Stimulated activated naive CD8-positive, alpha-beta T cell treated with anti-CD3 and anti-CD28 coated beads, Interleukin-15, amount 100 ng/mL, for 72 hours (primary cell): ENCODE data around the gene GRIK1.

Experiments used
- ATAC-seq: fragments of 150-1000 bp; cut with Tn5 transposase; 2 replicates; pipeline ENCODE4 v1.10.0; 2021; ENCODE audit warnings: mild to moderate bottlenecking, moderate library complexity
- DNase-seq, 2 donors: peaks; one replicate each; pipeline ENCODE4 v3.0.0; 2021 to 2022
- H3K27ac Mint-ChIP-seq, 2 donors: one replicate each; pipeline ENCODE4 v1.8.0; 2022; ENCODE audit warnings: mild to moderate bottlenecking in 2 of 2, mixed read lengths in 2 of 2, moderate library complexity in 2 of 2
- H3K27me3 Mint-ChIP-seq: one replicate; pipeline ENCODE4 v1.8.0; 2022; ENCODE audit warnings: mixed read lengths
- H3K4me1 Mint-ChIP-seq: one replicate; pipeline ENCODE4 v1.8.0; 2022; ENCODE audit warnings: mild to moderate bottlenecking, mixed read lengths
- H3K4me3 Mint-ChIP-seq, 2 donors: one replicate each; pipeline ENCODE4 v1.8.0; 2022; ENCODE audit warnings: mild to moderate bottlenecking in 2 of 2, mixed read lengths in 2 of 2, moderate library complexity in 1 of 2
- H3K9me3 Mint-ChIP-seq, 2 donors: one replicate each; pipeline ENCODE4 v1.8.0; 2022; ENCODE audit warnings: mixed read lengths in 2 of 2

Gene GRIK1

GRCh38 chr21:29650523-29651022 is 289.2 kb downstream of the GRIK1 start:
- H3K9me3 Mint-ChIP-seq = peaks cover 3% of the 10 kb centered on the region in 2 donors
- H3K4me1 Mint-ChIP-seq = peaks cover 10% of the 10 kb centered on the region
- H3K4me3 Mint-ChIP-seq = no peak overlapping the region
- ATAC-seq (no peak), DNase-seq (no peak)
- H3K27ac Mint-ChIP-seq = no peak overlapping the region
- no peaks in the 10 kb centered on the region for H3K27me3 Mint-ChIP-seq

DNA sequence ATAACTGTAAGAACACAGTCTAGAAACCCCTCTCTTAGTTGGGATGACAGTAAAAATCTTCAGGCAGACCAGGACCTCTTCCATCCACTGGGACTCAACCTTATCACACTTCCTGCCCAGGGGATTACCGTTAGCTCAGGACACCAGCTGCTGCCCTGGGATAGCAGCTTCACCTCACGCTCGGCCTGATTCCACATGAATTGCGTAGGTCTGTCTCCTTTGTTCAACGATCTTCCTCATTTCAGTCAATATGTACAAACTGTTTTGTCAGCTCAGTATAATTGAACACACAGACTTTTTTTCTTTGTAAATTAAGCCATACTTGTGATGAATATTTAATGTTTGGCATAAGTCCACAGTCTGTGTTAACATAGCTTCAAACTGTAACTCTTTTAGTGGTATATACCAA is 290.4 kb downstream of the GRIK1 start:
- peaks cover 8% of the 10 kb centered on the region for H3K4me1 Mint-ChIP-seq
- DNase-seq (no peak), ATAC-seq (no peak)
- no peaks in the 10 kb centered on the region for H3K27me3 Mint-ChIP-seq
- no peaks in the 10 kb centered on the region for H3K9me3 Mint-ChIP-seq
- no peak overlapping the region for H3K27ac Mint-ChIP-seq
- no peak overlapping the region for H3K4me3 Mint-ChIP-seq

GRCh38 chr21:29648710-29649240 is 291.0 kb downstream of the GRIK1 start:
- Mint-ChIP-seq H3K27ac (no peak overlapping the region), H3K4me1 (peaks cover 3% of the 10 kb centered on the region), H3K9me3 (no peaks in the 10 kb centered on the region), H3K27me3 (no peaks in the 10 kb centered on the region), H3K4me3 (no peak overlapping the region)
- no peak for ATAC-seq
- no peak for DNase-seq

GRCh38 chr21:29647353-29647781 is 292.4 kb downstream of the GRIK1 start:
- DNase-seq (no peak), ATAC-seq (no peak)
- Mint-ChIP-seq H3K27ac (no peak overlapping the region), H3K27me3 (no peaks in the 10 kb centered on the region), H3K4me3 (no peak overlapping the region), H3K4me1 (no peaks in the 10 kb centered on the region), H3K9me3 (no peaks in the 10 kb centered on the region)

DNA sequence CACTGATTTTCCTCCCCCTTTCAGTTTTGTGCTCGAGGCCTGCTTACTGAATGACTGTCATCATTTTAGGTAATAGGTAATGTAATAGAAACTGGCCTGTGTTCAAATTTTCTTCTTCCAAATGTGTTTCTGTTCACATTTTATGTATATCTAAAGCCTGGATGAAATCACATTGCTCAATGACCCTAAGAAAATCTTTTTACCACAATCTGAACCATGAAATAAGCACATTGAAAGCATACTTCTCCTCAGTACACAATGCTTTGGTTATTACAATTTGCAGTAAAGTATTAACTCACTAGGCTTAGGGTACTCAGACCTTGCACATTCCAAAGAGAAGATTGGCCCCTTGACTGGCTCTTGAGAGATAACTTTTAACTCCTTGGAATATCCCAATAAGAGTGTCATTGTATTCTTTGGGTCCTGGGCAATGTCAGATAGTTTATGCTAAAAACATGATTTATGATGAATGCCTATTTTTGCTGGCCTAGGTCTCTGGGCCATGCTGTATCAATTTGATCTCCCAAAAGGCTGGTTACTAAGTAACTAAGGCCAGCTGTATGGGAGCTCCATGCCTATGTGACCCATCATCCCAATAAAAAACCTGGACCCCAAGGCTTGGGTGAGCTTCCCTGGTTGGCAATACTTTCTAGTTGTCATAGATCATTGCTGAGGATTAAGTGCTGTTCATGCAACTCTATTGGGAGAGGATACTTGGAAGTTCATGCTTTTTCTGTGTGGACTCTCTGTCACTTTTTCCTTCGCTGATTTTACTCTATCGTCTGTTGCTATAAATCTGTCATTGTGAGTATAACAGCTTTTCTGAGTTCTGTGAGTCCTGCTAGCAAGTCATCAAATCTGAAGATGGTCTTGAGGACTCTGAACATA is 293.9 kb downstream of the GRIK1 start:
- Mint-ChIP-seq H3K4me3 (no peak overlapping the region), H3K27ac (no peak overlapping the region), H3K4me1 (no peaks in the 10 kb centered on the region), H3K27me3 (no peaks in the 10 kb centered on the region), H3K9me3 (no peaks in the 10 kb centered on the region)
- ATAC-seq (no peak), DNase-seq (no peak)

DNA sequence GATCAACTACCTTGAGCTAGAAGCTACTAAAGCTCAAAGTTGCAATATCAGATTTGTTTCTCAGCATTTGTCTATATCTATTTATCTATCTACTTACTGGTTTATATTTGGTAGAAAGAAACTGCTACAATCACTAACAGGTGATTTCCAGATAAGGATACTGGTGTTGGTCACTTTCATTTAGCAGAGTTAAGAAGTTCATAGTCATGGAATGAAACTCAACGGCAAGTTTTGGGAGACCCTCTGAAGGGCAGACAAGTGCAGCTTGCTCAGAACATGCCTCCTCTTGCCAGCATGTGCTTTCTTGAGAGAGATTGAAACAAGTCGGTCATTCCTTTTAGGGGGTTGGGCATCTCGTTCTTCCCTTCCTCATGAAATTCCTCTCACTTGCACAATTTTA is 296.5 kb downstream of the GRIK1 start:
- DNase-seq (no peak), ATAC-seq (no peak)
- Mint-ChIP-seq H3K27me3 (no peaks in the 10 kb centered on the region), H3K9me3 (no peaks in the 10 kb centered on the region), H3K4me3 (no peak overlapping the region), H3K27ac (no peak overlapping the region), H3K4me1 (no peaks in the 10 kb centered on the region)

DNA sequence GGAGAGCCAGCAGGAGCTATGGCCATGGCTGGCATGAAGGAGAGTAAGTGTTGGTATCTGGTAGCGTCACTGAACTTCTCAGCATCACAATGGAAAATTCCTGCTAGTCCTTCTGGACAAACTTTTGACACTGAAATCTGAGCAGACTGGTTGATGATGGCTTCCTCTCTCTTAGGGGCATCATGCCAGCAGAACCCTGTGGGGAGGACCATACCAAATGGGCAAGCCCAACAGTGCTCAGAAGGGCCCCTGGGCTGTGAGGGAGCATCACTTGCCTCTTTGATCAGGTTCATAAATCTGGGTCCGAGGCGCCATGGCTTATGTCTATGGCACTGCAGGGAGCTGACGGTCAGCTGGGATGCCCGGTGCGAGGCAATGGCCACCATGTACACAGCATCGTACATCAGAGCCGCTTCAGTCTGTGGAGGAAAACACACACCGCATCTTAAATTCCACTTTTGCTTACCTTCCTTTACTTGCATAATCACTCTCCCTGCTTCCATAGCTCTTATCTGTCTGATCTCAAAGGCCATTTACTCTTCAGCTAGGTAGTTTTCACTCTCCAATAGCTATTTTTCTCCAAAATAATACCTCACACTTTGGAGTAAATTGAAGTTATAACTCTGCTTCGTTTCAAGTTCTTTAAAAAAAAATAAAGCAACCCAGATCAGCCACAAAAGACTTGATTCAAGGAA is 297.1 kb downstream of the GRIK1 start:
- no peaks in the 10 kb centered on the region for H3K4me1 Mint-ChIP-seq
- no peaks in the 10 kb centered on the region for H3K27me3 Mint-ChIP-seq
- H3K27ac Mint-ChIP-seq = no peak overlapping the region
- DNase-seq (no peak), ATAC-seq (no peak)
- H3K9me3 Mint-ChIP-seq = no peaks in the 10 kb centered on the region
- H3K4me3 Mint-ChIP-seq = no peak overlapping the region

DNA sequence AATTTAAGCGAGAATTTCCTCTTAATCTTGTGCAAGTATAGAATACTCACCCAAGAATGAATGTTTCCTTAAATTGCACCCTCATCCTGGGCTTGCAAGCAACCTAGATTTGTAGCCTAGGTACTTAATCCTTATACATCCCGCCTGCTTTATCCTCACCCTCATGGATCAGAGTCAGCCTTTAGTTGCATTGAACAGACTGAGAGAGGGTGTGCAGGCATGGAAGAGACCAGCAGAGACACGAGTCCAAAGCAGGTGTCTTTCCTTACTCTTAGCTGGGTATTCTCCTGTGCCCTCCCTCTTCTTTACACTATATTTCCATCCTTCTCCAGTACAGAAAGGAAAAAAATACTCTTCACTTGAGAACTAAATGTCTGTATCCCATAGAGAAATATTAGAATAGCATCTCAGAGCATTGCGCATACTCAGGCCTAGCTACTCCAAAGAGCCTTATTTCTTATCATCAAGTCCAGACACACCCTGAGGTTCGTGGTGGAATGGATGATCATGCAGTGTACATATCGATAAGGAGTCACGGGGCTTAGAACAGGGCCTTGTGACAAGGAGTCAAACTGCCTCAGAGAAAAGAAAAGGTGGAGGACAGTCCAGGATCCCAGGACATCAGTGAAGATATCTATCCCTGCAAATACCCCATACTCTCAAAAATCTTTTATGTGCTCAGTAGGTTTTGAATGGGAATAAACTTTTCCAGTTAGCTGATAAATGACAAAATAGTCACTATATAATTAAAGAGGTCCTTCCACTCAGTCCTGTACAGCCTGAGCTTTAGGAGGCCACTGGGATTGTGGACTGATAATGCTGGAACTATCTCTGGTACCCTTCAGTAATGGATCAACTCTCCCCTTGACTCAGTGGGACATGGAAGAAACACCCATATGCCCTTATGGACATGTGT is 297.9 kb downstream of the GRIK1 start:
- no peaks in the 10 kb centered on the region for H3K9me3 Mint-ChIP-seq
- no peaks in the 10 kb centered on the region for H3K4me1 Mint-ChIP-seq
- H3K27me3 Mint-ChIP-seq = no peaks in the 10 kb centered on the region
- H3K4me3 Mint-ChIP-seq = no peak overlapping the region
- H3K27ac Mint-ChIP-seq = no peak overlapping the region
- DNase-seq (no peak), ATAC-seq (no peak)

DNA sequence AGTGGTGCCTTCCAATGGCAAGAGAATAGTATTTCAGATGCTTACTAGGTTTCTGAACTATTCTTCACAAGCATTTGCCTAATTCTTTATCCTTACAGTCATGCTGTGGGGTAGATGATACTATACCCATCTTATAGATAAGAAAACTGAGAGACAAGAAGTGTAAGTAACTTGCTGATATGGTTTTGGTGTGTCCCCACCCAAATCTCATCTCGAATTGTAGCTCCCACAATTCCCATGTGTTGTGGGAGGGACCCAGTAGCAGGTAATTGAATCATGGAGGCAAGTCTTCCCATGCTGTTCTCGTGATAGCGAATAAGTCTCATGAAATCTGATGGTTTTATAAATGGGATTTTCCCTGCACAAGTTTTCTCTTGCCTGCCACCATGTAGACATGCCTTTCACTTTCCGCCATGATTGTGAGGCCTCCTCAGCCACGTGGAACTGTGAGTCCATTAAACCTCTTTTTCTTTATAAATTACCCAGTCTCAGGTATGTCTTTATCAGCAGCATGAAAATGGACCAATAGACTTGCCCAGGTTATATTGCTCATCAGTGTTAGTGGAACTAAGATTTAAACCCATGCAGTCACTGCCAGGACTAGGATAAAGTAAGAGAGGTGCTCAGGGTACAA is 298.7 kb downstream of the GRIK1 start:
- no peaks in the 10 kb centered on the region for H3K9me3 Mint-ChIP-seq
- H3K27me3 Mint-ChIP-seq = no peaks in the 10 kb centered on the region
- no peaks in the 10 kb centered on the region for H3K4me1 Mint-ChIP-seq
- no peak overlapping the region for H3K27ac Mint-ChIP-seq
- no peak overlapping the region for H3K4me3 Mint-ChIP-seq
- ATAC-seq (no peak), DNase-seq (no peak)

DNA sequence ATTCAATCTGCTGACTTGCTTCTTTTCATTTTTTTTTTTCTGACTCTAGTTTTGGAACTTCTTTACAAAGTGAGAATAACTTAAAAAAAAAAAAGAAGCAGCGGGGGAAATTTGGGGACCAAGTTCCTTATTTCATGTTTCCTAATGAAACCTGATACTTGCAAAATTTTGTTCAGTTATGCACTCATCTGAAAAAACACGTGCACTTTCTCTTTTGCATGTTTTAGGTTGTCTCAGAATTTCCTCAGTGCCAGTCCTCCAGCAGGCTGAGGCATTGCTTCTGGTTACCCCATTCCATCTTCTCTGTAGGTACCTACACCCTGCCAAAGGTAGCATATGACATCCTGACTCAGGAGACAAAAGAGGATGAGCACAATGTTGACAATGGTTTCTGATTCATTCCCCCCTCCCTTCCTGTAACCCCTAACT is 299.7 kb downstream of the GRIK1 start:
- H3K9me3 Mint-ChIP-seq = no peaks in the 10 kb centered on the region
- H3K4me1 Mint-ChIP-seq = no peaks in the 10 kb centered on the region
- no peak for DNase-seq
- H3K4me3 Mint-ChIP-seq = no peak overlapping the region
- ATAC-seq = no peak
- no peaks in the 10 kb centered on the region for H3K27me3 Mint-ChIP-seq
- no peak overlapping the region for H3K27ac Mint-ChIP-seq

GRCh38 chr21:29639366-29640079 is 300.3 kb downstream of the GRIK1 start:
- Mint-ChIP-seq H3K9me3 (no peaks in the 10 kb centered on the region), H3K27me3 (no peaks in the 10 kb centered on the region), H3K27ac (no peak overlapping the region), H3K4me3 (no peak overlapping the region), H3K4me1 (no peaks in the 10 kb centered on the region)
- ATAC-seq (no peak), DNase-seq (no peak)

- Mint-ChIP-seq H3K27ac (no peak overlapping the region), H3K4me1 (no peaks in the 10 kb centered on the region), H3K4me3 (no peak overlapping the region), H3K9me3 (no peaks in the 10 kb centered on the region), H3K27me3 (no peaks in the 10 kb centered on the region)
- ATAC-seq = no peak
- no peak for DNase-seq
These were observed 301.0 kb downstream of the GRIK1 start for GRCh38 chr21:29638761-29639327.

DNA sequence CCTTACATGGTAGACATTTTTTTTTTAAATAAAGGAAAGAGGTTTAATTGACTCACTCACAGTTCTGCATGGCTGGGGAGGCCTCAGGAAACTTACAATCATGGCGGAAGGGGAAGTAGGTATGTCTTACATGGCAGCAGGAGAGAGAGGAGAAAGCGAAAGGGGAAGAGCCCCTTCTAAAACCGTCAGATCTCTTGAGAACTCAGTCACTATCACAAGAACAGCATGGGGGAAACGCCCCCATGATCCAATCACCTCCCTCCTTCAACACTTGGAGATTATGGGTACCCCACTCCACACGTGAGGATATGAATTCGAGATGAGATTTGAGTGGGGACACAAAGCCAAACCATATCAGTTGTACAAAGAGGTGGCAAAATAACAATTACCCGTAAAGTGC is 301.7 kb downstream of the GRIK1 start:
- no peaks in the 10 kb centered on the region for H3K4me1 Mint-ChIP-seq
- DNase-seq (no peak), ATAC-seq (no peak)
- no peak overlapping the region for H3K4me3 Mint-ChIP-seq
- H3K27ac Mint-ChIP-seq = no peak overlapping the region
- H3K9me3 Mint-ChIP-seq = no peaks in the 10 kb centered on the region
- H3K27me3 Mint-ChIP-seq = no peaks in the 10 kb centered on the region

DNA sequence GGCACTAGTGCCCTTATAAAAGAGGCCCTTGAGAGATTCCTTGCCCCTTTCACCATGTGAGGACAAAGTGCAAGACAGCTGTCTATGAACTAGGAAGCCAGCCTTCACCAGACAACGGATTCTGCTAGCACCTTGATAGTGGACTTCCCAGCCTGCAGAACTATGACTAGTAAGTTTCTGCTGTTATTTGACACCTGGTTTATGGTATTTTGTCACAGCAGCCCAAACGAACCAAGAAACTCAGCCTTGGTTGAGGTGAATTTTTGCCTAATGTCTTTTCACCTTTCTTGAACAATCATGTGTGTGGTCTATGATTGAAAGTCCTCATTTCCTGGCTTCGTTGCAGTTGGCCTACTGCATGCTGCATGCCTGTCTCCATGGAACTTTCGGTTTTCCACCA is 302.2 kb downstream of the GRIK1 start:
- ATAC-seq (no peak), DNase-seq (no peak)

More for the DNA sequence above, 302.2 kb downstream of the GRIK1 start:
- H3K4me3 Mint-ChIP-seq = no peak overlapping the region
- no peaks in the 10 kb centered on the region for H3K9me3 Mint-ChIP-seq
- no peaks in the 10 kb centered on the region for H3K27me3 Mint-ChIP-seq
- H3K27ac Mint-ChIP-seq = no peak overlapping the region
- H3K4me1 Mint-ChIP-seq = no peaks in the 10 kb centered on the region
